OCI-LY7 (cell line): ENCODE measurements around the gene SST. TPM values are rescaled to one million over a fixed set of nuclear protein-coding genes. Genes with fewer than 3 reads are reported as not detected.
A peak's percentile ranks its signal among the peaks of the same experiment; 100 is the strongest.

Experiments used
- BruUV-seq: library from RNA; stranded (reverse); fragments of 400-500 nt; replicated peaks from 2 replicates; lab custom pipeline; 2021; lab: Mats Ljungman, UMichigan
- CTCF ChIA-PET: fragments of 300-600 bp; sonication (Branson Sonifier 250); formaldehyde crosslinking; loops from one replicate; lab custom pipeline; 2022; ENCODE audit warnings: antibody characterized with exemption; ENCODE audit not compliant: unreplicated experiment; lab: Charles Lee
- POLR2A ChIA-PET: fragments of 300-600 bp; sonication (Branson Sonifier 250); formaldehyde crosslinking; loops from one replicate; lab custom pipeline; 2022; ENCODE audit warnings: antibody characterized with exemption; lab: Charles Lee
- DNase-seq: peaks from one replicate; pipeline ENCODE4 v3.0.0-alpha.2; 2015; ENCODE audit warnings: low spot score
- H2AFZ ChIP-seq: fragments of 200-600 bp; sonication (generic), shearing (Covaris generic); 2 replicates; pipeline ENCODE4 v1.6.1; 2014; ENCODE audit warnings: mild to moderate bottlenecking, antibody characterized with exemption, low read length, moderate library complexity
- H3K27ac ChIP-seq: fragments of 200-600 bp; sonication (generic); 2 replicates; pipeline ENCODE4 v1.5.1; 2014; ENCODE audit warnings: mixed run types, low read depth, mild to moderate bottlenecking, moderate library complexity, low read length, inconsistent platforms; ENCODE audit not compliant: poor library complexity, severe bottlenecking
- H3K36me3 ChIP-seq: fragments of 200-600 bp; sonication (generic); 2 replicates; pipeline ENCODE4 v1.6.1; 2014; ENCODE audit warnings: mild to moderate bottlenecking, antibody characterized with exemption, low read length, moderate library complexity, mixed read lengths; ENCODE audit not compliant: insufficient read depth
- H3K4me1 ChIP-seq: fragments of 200-600 bp; sonication (generic); 2 replicates; pipeline ENCODE4 v1.5.1; 2014; ENCODE audit warnings: mild to moderate bottlenecking, low read length; ENCODE audit not compliant: insufficient read depth, poor library complexity, severe bottlenecking
- H3K4me2 ChIP-seq: fragments of 200-600 bp; sonication (generic); 2 replicates; pipeline ENCODE4 v1.6.1; 2014; ENCODE audit warnings: mild to moderate bottlenecking, low read length
- H3K4me3 ChIP-seq: fragments of 200-600 bp; sonication (generic); 2 replicates; pipeline ENCODE4 v1.5.1; 2014; ENCODE audit warnings: mild to moderate bottlenecking, low read depth, low read length; ENCODE audit not compliant: poor library complexity, severe bottlenecking
- H3K79me2 ChIP-seq: fragments of 200-600 bp; sonication (generic); 2 replicates; pipeline ENCODE4 v1.6.1; 2016; ENCODE audit warnings: low read depth, mild to moderate bottlenecking, low read length, moderate library complexity, mixed read lengths; ENCODE audit not compliant: insufficient read depth
- H3K9me2 ChIP-seq: fragments of 200-600 bp; sonication (generic); 2 replicates; pipeline ENCODE4 v1.6.1; 2016; ENCODE audit warnings: mild to moderate bottlenecking, low read length, mixed read lengths; ENCODE audit not compliant: insufficient read depth
- H3K9me3 ChIP-seq: fragments of 200-600 bp; sonication (generic); 2 replicates; pipeline ENCODE4 v1.6.1; 2014; ENCODE audit warnings: mild to moderate bottlenecking, mixed run types, low read length, mixed read lengths
- H4K20me1 ChIP-seq: fragments of 200-600 bp; sonication (generic); 2 replicates; pipeline ENCODE4 v1.6.1; 2014; ENCODE audit warnings: mild to moderate bottlenecking, antibody characterized with exemption, low read length, moderate library complexity, mixed read lengths; ENCODE audit not compliant: insufficient read depth
- EZH2phosphoT487 ChIP-seq: fragments of 200-600 bp; sonication (generic); IDR thresholded peaks from 2 replicates; pipeline ENCODE4 v1.6.1; 2018; ENCODE audit warnings: low read depth, borderline replicate concordance, mild to moderate bottlenecking, mixed run types, antibody characterized with exemption, low read length, moderate library complexity, mixed read lengths
- intact Hi-C: fragments of 100-400 bp; cut with micrococcal nuclease; formaldehyde crosslinking; loops from one replicate; pipeline ENCODE4 v1.10.0; 2022; ENCODE audit not compliant: unreplicated experiment
- total RNA-seq, 2 experiments: library from RNA; depleted of rRNA in 1 of 2; stranded (reverse); fragments of >200 nt in 1 of 2; shearing (Covaris generic) in 1 of 2; gene quantifications; 2 replicates each; pipeline ENCODE4 v1.2.3, GENCODE V29; 2014 to 2022
- TF ChIP-seq, protein P1 (sequence below): fragments of 200-600 bp; sonication (generic); conservative IDR thresholded peaks from 2 replicates; pipeline ENCODE4 v1.5.1; 2014; ENCODE audit warnings: mild to moderate bottlenecking, antibody characterized with exemption, low read length, moderate library complexity, mixed read lengths

Gene SST
- total RNA-seq, 2 experiments from 2014 or later: not detected

DNA sequence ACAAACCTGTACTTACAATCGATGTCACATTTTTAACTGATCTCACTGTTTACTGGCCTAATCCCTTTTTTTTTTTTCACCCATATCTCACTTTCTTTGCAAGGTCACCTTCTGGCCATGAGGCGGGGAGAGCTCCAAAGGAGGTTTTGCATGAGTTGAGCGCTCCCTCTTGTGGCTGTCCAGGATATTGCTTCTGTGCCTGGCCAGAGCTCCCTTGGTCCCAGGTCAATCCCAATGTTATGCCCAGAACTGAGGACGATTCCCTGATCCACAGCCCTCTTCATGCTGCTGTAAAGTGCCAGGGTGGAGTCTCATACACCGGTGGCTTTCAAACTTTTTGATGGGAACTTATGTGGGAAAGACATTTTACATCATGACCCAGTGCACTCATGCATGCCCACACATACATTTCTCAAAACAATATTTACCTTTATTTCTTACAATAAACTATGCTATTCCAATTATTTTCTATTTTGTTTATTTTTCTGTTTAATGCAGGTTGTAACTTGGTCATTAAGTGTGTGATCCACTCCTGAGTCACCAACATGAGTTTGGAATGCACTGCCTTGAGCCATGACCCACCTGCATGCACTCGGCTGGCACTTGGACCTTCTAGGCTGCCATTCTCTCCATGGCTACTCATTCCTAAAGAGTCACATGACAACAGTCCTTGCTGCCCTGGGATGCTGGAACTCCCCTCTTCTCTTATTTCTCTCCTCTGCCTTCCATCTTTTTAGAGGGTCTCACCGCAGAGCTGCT is 9.6 kb upstream of the SST start:
- Histone ChIP-seq H3K9me3 (0 out of 2 replicates have a peak, but pooled peaks cover 2% of the 10 kb centered on the region), H3K27ac (no peak overlapping the region), H3K4me3 (no peak overlapping the region), H3K4me1 (no peaks in the 10 kb centered on the region), H3K36me3 (no peaks in the 10 kb centered on the region), H3K9me2 (no peaks in the 10 kb centered on the region), H3K79me2 (no peaks in the 10 kb centered on the region), H3K4me2 (no peak overlapping the region), H4K20me1 (no peaks in the 10 kb centered on the region), H2AFZ (no peak overlapping the region)
- POLR2A ChIA-PET: interaction anchor here (0.6 to 1.1 kb wide), 6 partner anchors 12 to 1956 kb away, joined by 3 to 4 read pairs (median 3); no protein-coding TSS in a partner anchor
- intact Hi-C loops: loop anchor here (1.0 to 5.0 kb wide), 5 partner anchors 34 to 460 kb away; no protein-coding TSS in a partner anchor
- peak; percentile 72 for DNase-seq
- TF ChIP-seq EZH2phosphoT487: no peak
- TF ChIP-seq, protein P1, sequence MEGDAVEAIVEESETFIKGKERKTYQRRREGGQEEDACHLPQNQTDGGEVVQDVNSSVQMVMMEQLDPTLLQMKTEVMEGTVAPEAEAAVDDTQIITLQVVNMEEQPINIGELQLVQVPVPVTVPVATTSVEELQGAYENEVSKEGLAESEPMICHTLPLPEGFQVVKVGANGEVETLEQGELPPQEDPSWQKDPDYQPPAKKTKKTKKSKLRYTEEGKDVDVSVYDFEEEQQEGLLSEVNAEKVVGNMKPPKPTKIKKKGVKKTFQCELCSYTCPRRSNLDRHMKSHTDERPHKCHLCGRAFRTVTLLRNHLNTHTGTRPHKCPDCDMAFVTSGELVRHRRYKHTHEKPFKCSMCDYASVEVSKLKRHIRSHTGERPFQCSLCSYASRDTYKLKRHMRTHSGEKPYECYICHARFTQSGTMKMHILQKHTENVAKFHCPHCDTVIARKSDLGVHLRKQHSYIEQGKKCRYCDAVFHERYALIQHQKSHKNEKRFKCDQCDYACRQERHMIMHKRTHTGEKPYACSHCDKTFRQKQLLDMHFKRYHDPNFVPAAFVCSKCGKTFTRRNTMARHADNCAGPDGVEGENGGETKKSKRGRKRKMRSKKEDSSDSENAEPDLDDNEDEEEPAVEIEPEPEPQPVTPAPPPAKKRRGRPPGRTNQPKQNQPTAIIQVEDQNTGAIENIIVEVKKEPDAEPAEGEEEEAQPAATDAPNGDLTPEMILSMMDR: peak; percentile 94
- CTCF ChIA-PET: interaction anchor here (0.6 to 1.8 kb wide), 6 partner anchors 9 to 360 kb away, joined by 3 to 18 read pairs (median 4); partner anchors contain the start of gene SST
- BruUV-seq: no TSS peak

DNA sequence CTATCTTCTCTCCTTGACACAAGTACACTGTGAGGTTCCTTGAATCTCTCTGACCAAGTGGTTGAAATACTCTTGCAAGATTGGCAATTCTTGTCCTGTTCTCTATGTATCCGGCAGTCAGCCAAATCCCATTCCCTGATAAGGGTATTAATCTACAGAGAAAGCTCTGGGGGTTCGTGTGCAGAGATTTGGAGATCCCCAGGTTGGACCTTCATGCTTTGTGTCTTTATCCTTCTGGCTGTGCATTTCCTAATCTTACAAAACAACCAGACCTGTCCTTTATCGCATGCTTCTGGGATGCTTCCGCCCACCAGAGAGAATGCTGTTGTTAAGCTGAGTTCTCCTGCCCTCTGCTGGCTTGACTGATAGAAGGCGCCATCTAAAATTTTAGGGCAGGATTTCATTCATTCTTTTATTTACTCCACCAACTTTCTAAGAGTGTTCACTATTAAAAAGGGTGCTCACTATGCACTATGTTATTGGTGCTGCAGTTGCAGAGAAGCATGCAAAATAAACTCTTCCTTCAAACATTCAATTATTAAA is 8.6 kb upstream of the SST start:
- DNase-seq: peak; percentile 65
- H3K79me2 ChIP-seq: no peaks in the 10 kb centered on the region
- no peaks in the 10 kb centered on the region for H3K36me3 ChIP-seq
- no peaks in the 10 kb centered on the region for H4K20me1 ChIP-seq
- BruUV-seq: no TSS peak
- POLR2A ChIA-PET: interaction anchor here (0.7 kb wide), 1 partner anchor 446 kb away, joined by 3 read pairs; no protein-coding TSS in a partner anchor
- no peak for TF ChIP-seq EZH2phosphoT487
- TF ChIP-seq, protein P1: peak; percentile 82
- H2AFZ ChIP-seq: no peak overlapping the region
- no peaks in the 10 kb centered on the region for H3K9me3 ChIP-seq
- no peak overlapping the region for H3K4me3 ChIP-seq
- intact Hi-C loops: loop anchor here (1.0 to 5.0 kb wide), 5 partner anchors 36 to 458 kb away; no protein-coding TSS in a partner anchor
- H3K9me2 ChIP-seq: no peaks in the 10 kb centered on the region
- CTCF ChIA-PET: interaction anchor here (0.6 to 1.8 kb wide), 5 partner anchors 8 to 370 kb away, joined by 4 to 18 read pairs (median 4); partner anchors contain the start of gene SST
- H3K4me2 ChIP-seq: no peak overlapping the region
- no peaks in the 10 kb centered on the region for H3K4me1 ChIP-seq
- H3K27ac ChIP-seq: no peak overlapping the region
